Activated CD4-positive, alpha-beta T cell treated with anti-CD3 and anti-CD28 coated beads, Interleukin-2, amount 50 U/mL, for 16 hours (primary cell): ENCODE measurements around the gene PGM1.

Experiments
- DNase-seq: peaks from one replicate; pipeline ENCODE4 v3.0.0-alpha.2; 2020

The PGM1 gene

GRCh38 chr1:63635681-63636080, 42.5 kb downstream of the PGM1 start:
- no peak for DNase-seq

DNA sequence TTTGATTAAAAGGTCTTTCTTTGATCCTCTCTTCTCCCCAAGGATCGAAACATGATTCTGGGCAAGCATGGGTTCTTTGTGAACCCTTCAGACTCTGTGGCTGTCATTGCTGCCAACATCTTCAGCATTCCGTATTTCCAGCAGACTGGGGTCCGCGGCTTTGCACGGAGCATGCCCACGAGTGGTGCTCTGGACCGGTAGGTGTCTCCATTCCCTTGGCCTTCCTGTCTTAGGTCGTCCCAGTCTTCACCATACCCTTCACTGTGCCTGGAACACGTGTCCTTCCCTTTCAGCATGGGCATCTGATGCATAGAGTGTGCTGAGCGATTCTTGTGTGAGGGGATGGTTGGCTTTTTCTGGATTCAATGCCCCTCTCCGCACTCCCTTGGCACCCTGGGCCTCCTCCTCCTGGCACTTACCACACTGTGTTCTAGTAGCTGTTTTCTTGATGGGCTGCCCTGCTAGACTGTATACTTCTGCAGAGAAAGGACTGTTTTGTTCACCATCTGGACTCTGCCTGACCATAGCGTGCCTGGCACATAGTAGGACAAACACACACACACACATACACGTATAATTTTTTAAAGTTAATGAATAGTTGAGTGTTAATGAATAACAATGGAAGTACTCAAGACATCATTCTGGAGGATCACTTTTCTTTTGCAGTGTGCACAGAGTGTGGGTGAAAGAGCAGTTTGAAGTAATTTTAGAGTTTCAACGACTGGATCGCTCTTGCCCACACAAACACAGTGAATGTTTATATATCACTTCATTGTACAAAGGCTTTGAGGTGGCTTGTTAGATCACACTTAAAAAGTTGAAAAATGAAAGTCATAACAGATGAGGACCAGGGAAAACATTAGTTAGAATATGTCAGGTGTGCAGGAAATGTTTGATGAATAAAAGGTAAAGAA, 43.2 kb downstream of the PGM1 start:
- no peak for DNase-seq

GRCh38 chr1:63638471-63638870, 45.3 kb downstream of the PGM1 start:
- no peak for DNase-seq

DNA sequence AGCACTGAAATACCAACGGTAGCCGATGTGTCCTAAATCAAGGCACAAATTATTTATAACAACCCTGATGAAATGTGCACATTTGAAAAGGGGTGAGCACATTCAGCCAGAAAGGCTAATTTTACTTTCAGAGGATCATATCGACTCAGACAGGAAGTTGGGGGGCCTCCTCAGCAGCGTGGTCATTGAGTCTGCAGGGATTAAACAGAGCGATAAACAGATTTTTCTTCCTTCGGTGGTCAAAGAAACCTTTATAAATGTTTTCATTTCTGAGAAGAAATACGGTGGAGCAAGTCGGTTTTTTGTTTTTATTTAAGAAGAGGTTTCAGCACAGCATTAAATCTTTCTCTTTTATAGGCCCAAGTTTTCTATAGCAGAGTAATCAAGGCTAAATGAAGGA, 45.7 kb downstream of the PGM1 start:
- DNase-seq = no peak

DNA sequence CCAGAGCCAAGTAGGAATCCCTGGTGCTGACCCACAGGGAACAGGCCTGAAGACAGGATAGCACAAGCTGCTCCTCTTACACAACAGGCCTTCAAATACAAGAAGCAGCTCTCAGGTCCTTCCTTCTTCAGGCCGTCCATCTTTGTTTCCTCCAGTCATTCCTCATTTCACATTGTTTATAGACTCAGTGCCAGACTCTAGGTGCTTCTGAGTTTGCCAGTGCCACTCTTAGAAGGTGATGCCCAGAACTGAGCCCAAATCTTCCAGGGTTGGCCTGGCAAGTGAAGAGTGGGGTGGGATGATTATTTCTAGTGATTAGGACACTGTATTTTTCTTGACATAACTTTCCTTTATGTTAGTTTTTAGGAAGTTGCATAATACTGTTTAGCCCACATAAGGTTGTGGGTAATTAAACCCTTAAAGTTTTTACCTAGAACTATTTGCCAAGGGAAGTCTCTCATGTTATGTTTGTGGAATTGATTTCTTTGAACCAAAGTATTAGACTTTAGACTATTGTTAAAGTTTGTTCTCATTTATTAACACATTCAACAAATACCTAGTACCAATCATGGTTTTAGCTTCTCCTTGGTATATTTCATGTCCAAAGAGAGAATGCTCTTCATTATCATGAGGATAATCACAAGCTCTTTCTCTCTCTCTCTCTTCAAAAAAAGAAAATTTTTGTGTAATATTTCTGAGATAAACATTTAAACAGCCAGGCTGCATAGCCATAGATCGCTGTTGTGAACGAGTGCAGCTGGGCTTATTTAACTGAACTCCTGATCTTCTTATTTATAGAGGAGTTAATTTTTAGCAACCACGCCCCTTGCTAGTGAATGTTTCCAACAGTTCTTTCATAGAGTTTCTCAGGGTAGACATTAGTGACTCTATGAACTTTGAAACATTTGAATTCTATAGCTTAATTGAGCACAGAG, 47.7 kb downstream of the PGM1 start:
- DNase-seq = no peak

DNA sequence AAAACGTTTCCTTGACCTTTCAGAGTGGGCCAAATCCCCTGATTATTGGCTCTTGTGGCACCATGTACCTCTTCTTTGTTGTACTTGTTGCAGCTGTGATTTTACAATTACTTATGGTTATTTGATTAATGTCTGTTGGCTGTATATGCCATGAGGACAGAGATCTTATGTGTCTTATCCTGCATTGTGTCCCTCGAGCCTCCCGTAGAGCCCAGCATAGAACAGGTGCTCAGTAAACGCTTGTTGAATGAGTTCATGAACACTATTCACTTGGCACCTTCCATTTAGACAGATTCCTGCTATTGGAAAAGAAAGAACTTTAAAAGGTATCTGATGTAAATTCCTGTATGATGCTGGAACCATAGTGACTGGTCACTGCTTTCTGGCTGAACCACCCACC, 48.4 kb downstream of the PGM1 start:
- DNase-seq = no peak

DNA sequence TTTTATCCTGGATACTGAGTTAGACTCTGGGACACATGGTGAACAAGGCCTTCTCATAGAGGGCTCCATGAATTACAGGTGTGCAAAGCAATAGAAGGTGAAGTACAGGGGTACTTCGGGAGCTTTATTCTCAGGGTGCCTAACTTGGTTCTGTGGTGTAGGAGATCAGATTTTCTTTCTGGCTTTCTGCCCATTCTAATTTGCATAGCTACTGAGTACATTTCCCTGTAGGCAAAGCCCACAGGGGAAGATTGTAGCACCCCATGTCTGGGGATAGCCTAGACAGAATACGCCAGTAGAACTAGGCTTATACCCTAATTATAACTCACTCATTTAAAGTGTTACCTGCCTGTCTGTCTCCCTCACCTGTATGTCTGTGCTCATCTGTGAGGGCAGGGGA, 49.7 kb downstream of the PGM1 start:
- DNase-seq = no peak

- DNase-seq = no peak
Observed at GRCh38 chr1:63643517-63643916, 50.3 kb downstream of the PGM1 start.

DNA sequence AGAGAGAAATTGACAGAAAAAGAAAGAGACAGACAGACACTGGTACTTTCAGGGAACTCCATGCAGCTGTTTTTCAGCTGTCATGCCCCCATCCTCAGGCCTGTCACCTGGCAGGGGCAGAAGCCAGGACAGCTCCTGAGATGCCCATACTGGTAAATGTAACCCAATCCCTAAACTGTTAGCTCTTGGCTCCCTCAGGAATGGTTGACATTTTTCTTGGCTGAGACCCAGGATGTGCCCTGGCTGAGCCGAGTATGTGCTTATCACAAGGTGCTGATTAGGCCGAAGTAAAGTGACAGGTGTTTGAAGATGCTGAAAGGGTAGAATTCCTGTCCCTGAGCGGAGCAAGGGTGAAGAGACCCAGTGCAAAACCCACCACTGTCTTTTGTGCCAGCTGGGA, 50.7 kb downstream of the PGM1 start:
- no peak for DNase-seq

DNA sequence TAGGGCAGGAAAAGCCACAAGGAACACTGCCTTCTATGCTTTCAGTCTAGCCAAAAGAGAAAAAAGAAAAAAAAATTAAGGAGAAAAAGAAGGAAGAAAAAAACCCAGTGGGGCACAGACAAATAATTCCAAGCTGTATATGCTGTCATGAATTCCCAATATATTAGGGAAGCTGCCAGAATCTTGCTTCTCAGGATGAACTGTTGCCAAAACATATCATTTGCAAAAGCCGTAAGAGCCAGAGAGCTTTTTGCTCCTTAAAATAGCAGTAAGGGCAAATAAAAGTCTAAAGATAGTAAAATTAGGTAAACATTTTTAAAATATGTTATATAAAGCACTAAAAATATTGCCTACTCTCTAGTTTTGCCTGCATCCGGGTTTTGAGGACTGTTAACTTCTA, 52.1 kb downstream of the PGM1 start:
- DNase-seq = no peak

- DNase-seq = no peak
Observed at GRCh38 chr1:63648689-63649088, 55.5 kb downstream of the PGM1 start.

GRCh38 chr1:63651161-63651701, 58.0 kb downstream of the PGM1 start:
- peak; percentile 19 for DNase-seq

DNA sequence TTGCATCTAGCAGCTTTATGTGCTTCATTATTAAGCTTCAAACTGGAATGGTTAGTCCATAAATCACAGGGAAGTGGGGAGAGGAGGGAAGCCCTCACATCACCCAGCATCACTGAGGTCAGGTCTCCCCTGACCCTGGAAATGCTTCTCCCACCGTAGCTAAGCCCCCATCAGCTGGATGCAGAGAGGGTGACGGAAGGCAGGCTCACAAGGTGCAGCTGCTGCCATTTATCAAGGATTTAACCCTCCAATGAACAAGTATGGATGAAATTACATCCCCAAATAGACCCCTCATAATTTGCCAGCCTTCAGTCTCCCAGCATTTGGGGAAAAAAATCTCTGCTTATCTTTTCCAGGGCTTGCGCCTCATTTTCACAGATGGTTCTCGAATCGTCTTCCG, 60.8 kb downstream of the PGM1 start:
- DNase-seq = no peak

DNA sequence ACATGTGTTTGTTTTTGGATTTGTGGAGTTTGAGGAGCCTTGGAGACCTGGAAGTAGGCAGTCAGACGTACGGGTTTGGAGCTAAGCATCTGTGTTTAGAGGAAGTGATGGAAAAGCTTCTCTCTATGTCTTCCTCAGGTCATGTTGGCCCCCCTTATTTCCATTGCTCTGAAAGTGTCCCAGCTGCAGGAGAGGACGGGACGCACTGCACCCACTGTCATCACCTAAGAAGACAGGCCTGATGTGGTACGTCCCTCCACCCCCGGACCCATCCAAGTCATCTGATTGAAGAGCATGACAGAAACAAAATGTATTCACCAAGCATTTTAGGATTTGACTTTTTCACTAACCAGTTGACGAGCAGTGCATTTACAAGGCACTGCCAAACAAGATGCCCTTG, 66.2 kb downstream of the PGM1 start:
- no peak for DNase-seq

GRCh38 chr1:63662056-63662836, 69.0 kb downstream of the PGM1 start:
- no peak for DNase-seq

GRCh38 chr1:63662841-63663240, 69.6 kb downstream of the PGM1 start:
- DNase-seq = no peak

DNA sequence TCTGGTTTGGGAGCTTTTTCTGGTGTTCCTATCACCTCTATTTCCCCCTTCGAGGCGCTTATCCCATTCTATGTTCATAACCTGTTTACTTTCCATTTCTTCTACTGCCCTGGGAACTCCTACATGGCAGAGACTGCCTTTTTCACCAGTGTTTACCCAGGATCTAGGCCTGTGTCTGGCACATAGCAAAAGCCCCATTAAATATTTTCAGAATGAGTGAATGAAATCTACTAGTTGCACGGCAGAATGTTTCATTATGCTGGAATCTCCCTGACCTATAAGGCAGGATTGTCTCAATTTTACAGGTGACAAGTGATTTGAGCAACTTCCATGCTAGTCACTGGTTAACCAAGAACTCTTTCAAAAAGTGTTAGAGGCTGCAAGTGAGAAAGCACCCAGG, 70.1 kb downstream of the PGM1 start:
- no peak for DNase-seq

GRCh38 chr1:63663873-63664272, 70.7 kb downstream of the PGM1 start:
- DNase-seq = no peak

DNA sequence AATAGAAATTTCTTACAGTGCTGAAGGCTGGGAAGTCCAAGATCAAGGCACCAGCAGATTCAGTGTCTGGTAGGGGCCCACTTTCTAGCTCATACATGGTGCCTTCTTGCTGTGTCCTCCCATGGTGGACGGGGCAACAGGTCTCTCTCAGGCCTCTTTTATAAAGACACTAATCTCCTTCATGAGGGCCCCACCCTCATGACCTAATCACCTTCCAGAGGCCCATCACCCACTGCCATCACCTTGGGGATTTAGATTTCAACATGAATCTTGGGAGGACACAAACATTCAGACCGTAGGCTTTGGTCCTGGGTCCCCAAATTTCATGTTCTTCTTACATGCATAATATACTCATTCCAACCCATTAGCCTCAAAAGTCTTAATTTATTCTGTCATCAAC, 71.5 kb downstream of the PGM1 start:
- DNase-seq = no peak

DNA sequence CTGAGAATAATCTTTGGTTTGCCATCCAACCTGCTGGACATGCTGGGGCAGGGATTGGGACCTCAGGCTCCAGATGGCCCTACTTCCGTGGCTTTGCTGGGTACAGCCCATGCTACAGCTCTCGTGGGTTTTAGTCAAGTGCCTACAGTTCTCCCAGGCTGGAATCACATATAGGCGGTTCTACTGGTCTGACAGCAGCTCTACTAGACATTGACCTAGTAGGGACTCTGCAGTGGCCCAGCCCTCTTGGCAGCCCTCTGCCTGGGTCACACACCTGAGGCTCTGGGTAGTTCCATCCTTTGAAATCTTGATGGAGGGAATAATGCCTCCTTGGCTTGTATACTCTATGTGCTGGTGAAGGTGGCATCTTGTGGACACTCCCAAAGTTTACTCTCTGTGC, 72.2 kb downstream of the PGM1 start:
- no peak for DNase-seq

DNA sequence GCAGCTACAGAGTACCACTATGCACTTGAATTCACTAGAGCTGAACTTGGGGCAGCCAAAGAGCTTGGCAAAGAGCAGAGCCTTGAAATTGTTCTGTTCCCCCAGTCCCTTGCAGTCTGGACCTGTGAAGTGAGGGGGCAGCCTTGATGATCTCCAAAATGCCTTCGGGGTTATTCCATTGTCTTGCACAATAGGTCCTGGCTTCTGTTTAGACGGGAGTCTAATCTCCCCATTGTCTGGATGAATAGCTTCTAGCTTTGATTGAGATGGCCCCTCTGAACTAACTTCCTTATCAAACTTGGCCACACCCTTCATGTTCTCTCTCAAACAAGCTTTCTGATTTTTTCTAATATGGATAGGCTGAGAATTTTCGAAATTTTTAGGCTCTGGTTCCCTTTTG, 72.6 kb downstream of the PGM1 start:
- no peak for DNase-seq

- no peak for DNase-seq
Observed at GRCh38 chr1:63668298-63668697, 75.1 kb downstream of the PGM1 start.
